Nephron (organoid): ENCODE results near the gene PHLDB2.

ENCODE experiments used
- H3K27ac Mint-ChIP-seq, 3 experiments: 2 replicates each; pipeline ENCODE4 v1.8.0; 2020; ENCODE audit warnings: mixed read lengths in 3 of 3, mild to moderate bottlenecking in 2 of 3, moderate library complexity in 1 of 3
- H3K27me3 Mint-ChIP-seq: 2 replicates; pipeline ENCODE4 v1.8.0; 2021; ENCODE audit warnings: low read depth, mild to moderate bottlenecking, moderate library complexity, mixed read lengths
- H3K36me3 Mint-ChIP-seq: 2 replicates; pipeline ENCODE4 v1.8.0; 2020; ENCODE audit warnings: low read depth, mixed read lengths
- H3K4me1 Mint-ChIP-seq: 2 replicates; pipeline ENCODE4 v1.8.0; 2020; ENCODE audit warnings: mixed read lengths
- H3K4me3 Mint-ChIP-seq, 3 experiments: 2 replicates each; pipeline ENCODE4 v1.8.0; 2020; ENCODE audit warnings: mild to moderate bottlenecking in 3 of 3, mixed read lengths in 3 of 3, moderate library complexity in 2 of 3
- H3K9me3 Mint-ChIP-seq: 2 replicates; pipeline ENCODE4 v1.8.0; 2020; ENCODE audit warnings: mixed read lengths
- CTCF ChIP-seq, 3 experiments: fragments of 200-600 bp; sonication (generic); IDR thresholded peaks; one replicate each; pipeline ENCODE4 v1.5.0; 2021; ENCODE audit warnings: antibody characterized with exemption in 3 of 3; ENCODE audit not compliant: unreplicated experiment in 3 of 3

The PHLDB2 gene

GRCh38 chr3:112018712-112019111 lies 159.6 kb downstream of the PHLDB2 start:
- Mint-ChIP-seq H3K27me3 (no peaks in the 10 kb centered on the region), H3K4me1 (peaks cover under 1% of the 10 kb centered on the region), H3K4me3 (no peak overlapping the region), H3K27ac (no peak overlapping the region), H3K36me3 (no peaks in the 10 kb centered on the region), H3K9me3 (peaks cover 8% of the 10 kb centered on the region)
- TF ChIP-seq CTCF (IDR thresholded peaks at IDR 0.05; ENCODE audit: unreplicated experiment in 3 of 3): no peak

- no peak for TF ChIP-seq CTCF (IDR thresholded peaks at IDR 0.05; ENCODE audit: unreplicated experiment in 3 of 3)
- H3K27me3 Mint-ChIP-seq: no peaks in the 10 kb centered on the region
- no peak overlapping the region for H3K27ac Mint-ChIP-seq
- peaks cover 8% of the 10 kb centered on the region for H3K9me3 Mint-ChIP-seq
- no peaks in the 10 kb centered on the region for H3K36me3 Mint-ChIP-seq
- H3K4me3 Mint-ChIP-seq: no peak overlapping the region
- no peaks in the 10 kb centered on the region for H3K4me1 Mint-ChIP-seq
Observed at GRCh38 chr3:112019716-112020115, 160.7 kb downstream of the PHLDB2 start.

- Mint-ChIP-seq H3K27me3 (no peaks in the 10 kb centered on the region), H3K4me3 (no peak overlapping the region), H3K36me3 (no peaks in the 10 kb centered on the region), H3K9me3 (peaks cover 13% of the 10 kb centered on the region), H3K4me1 (no peaks in the 10 kb centered on the region), H3K27ac (peak overlapping the region in 2 of 3 experiments; percentile 48 to 49)
- TF ChIP-seq CTCF (IDR thresholded peaks at IDR 0.05; ENCODE audit: unreplicated experiment in 3 of 3): no peak
Observed at GRCh38 chr3:112020674-112021085, 161.6 kb downstream of the PHLDB2 start.
